ENCODE data around the gene ACSS2.

The ACSS2 gene

GRCh38 chr20:34886122-34886521, 9.7 kb downstream of the ACSS2 start:
- H3K4me3 ChIP-seq (IDR thresholded peaks at IDR 0.05; ENCODE audit: insufficient read depth, low read depth, low read length): no peak overlapping the region
- H3K27ac ChIP-seq: no peak overlapping the region
- no peaks in the 10 kb centered on the region for H4K20me1 ChIP-seq (ENCODE audit: insufficient read depth)
- no peak overlapping the region for H2AFZ ChIP-seq (ENCODE audit: low read depth)
- H3K9ac ChIP-seq: no peak overlapping the region
- TF ChIP-seq CTCF (conservative IDR thresholded peaks at IDR 0.05; ENCODE audit: low read depth, low read length): no peak
- H3K79me2 ChIP-seq (ENCODE audit: insufficient read depth, low read depth): no peaks in the 10 kb centered on the region
- H3K27me3 ChIP-seq (ENCODE audit: insufficient read depth, low read depth): no peaks in the 10 kb centered on the region
- no peak overlapping the region for H3K4me2 ChIP-seq
- no peaks in the 10 kb centered on the region for H3K36me3 ChIP-seq (ENCODE audit: insufficient read depth)
- no peaks in the 10 kb centered on the region for H3K4me1 ChIP-seq (ENCODE audit: low read depth, poor library complexity, severe bottlenecking)

- H3K27ac ChIP-seq: no peak overlapping the region
- no peak overlapping the region for H3K4me2 ChIP-seq
- H3K4me3 ChIP-seq (IDR thresholded peaks at IDR 0.05; ENCODE audit: insufficient read depth, low read depth, low read length): no peak overlapping the region
- H3K36me3 ChIP-seq (ENCODE audit: insufficient read depth): no peaks in the 10 kb centered on the region
- no peaks in the 10 kb centered on the region for H3K79me2 ChIP-seq (ENCODE audit: insufficient read depth, low read depth)
- H2AFZ ChIP-seq (ENCODE audit: low read depth): no peak overlapping the region
- H3K27me3 ChIP-seq (ENCODE audit: insufficient read depth, low read depth): no peaks in the 10 kb centered on the region
- no peaks in the 10 kb centered on the region for H3K4me1 ChIP-seq (ENCODE audit: low read depth, poor library complexity, severe bottlenecking)
- H4K20me1 ChIP-seq (ENCODE audit: insufficient read depth): no peaks in the 10 kb centered on the region
- H3K9ac ChIP-seq: no peak overlapping the region
- no peak for TF ChIP-seq CTCF (conservative IDR thresholded peaks at IDR 0.05; ENCODE audit: low read depth, low read length)
Measured at GRCh38 chr20:34887023-34887422, 10.6 kb downstream of the ACSS2 start.

GRCh38 chr20:34888468-34888867, 12.1 kb downstream of the ACSS2 start:
- Histone ChIP-seq H4K20me1 (ENCODE audit: insufficient read depth) (no peaks in the 10 kb centered on the region), H3K4me2 (no peak overlapping the region), H3K4me1 (ENCODE audit: low read depth, poor library complexity, severe bottlenecking) (no peaks in the 10 kb centered on the region), H3K4me3 (IDR thresholded peaks at IDR 0.05; ENCODE audit: insufficient read depth, low read depth, low read length) (no peak overlapping the region), H3K9ac (no peak overlapping the region), H3K27me3 (ENCODE audit: insufficient read depth, low read depth) (no peaks in the 10 kb centered on the region), H2AFZ (ENCODE audit: low read depth) (no peak overlapping the region), H3K27ac (no peak overlapping the region), H3K79me2 (ENCODE audit: insufficient read depth, low read depth) (no peaks in the 10 kb centered on the region), H3K36me3 (ENCODE audit: insufficient read depth) (no peaks in the 10 kb centered on the region)
- TF ChIP-seq CTCF (conservative IDR thresholded peaks at IDR 0.05; ENCODE audit: low read depth, low read length): no peak

GRCh38 chr20:34891166-34892062, 15.0 kb downstream of the ACSS2 start:
- no peak overlapping the region for H3K4me2 ChIP-seq
- no peaks in the 10 kb centered on the region for H3K27me3 ChIP-seq (ENCODE audit: insufficient read depth, low read depth)
- no peak overlapping the region for H3K9ac ChIP-seq
- no peak overlapping the region for H3K4me3 ChIP-seq (IDR thresholded peaks at IDR 0.05; ENCODE audit: insufficient read depth, low read depth, low read length)
- H4K20me1 ChIP-seq (ENCODE audit: insufficient read depth): no peaks in the 10 kb centered on the region
- no peaks in the 10 kb centered on the region for H3K4me1 ChIP-seq (ENCODE audit: low read depth, poor library complexity, severe bottlenecking)
- no peak overlapping the region for H2AFZ ChIP-seq (ENCODE audit: low read depth)
- no peaks in the 10 kb centered on the region for H3K79me2 ChIP-seq (ENCODE audit: insufficient read depth, low read depth)
- TF ChIP-seq CTCF (conservative IDR thresholded peaks at IDR 0.05; ENCODE audit: low read depth, low read length): no peak
- H3K27ac ChIP-seq: no peak overlapping the region
- H3K36me3 ChIP-seq (ENCODE audit: insufficient read depth): no peaks in the 10 kb centered on the region

All from KMS-11 (cell line).